MCF 10A (cell line): ENCODE data around the gene MRPL47. TPM values are rescaled to one million over a fixed set of nuclear protein-coding genes. Genes with fewer than 3 reads are reported as not detected.

Source experiments
- BruUV-seq: library from RNA; stranded (reverse); fragments of 400-500 nt; replicated peaks from 2 replicates; lab custom pipeline; 2021; lab: Mats Ljungman, UMichigan
- CTCF ChIA-PET: fragments of 300-600 bp; sonication (Branson Sonifier 250); formaldehyde crosslinking; extraction: SDS; loops from one replicate; lab custom pipeline; 2021; ENCODE audit warnings: antibody characterized with exemption, inconsistent platforms; lab: Yijun Ruan, JAX
- POLR2A ChIA-PET: fragments of 300-600, 350-650 bp; sonication (Branson Sonifier 250); formaldehyde crosslinking; extraction: SDS; loops from one replicate; lab custom pipeline; 2020; ENCODE audit warnings: antibody characterized with exemption, inconsistent platforms; lab: Yijun Ruan, JAX
- DNase-seq: peaks from one replicate; pipeline ENCODE4 v3.0.0-alpha.2; 2018; ENCODE audit not compliant: unreplicated experiment
- H3K27ac Mint-ChIP-seq: one replicate; pipeline ENCODE4 v1.8.0; 2022; ENCODE audit warnings: mild to moderate bottlenecking, low read depth, mixed read lengths; ENCODE audit not compliant: unreplicated experiment
- H3K27me3 Mint-ChIP-seq: one replicate; pipeline ENCODE4 v1.8.0; 2022; ENCODE audit warnings: mixed read lengths; ENCODE audit not compliant: insufficient read depth, unreplicated experiment
- H3K36me3 Mint-ChIP-seq: one replicate; pipeline ENCODE4 v1.8.0; 2022; ENCODE audit warnings: mild to moderate bottlenecking, moderate library complexity, mixed read lengths; ENCODE audit not compliant: insufficient read depth, unreplicated experiment
- H3K4me1 Mint-ChIP-seq: one replicate; pipeline ENCODE4 v1.8.0; 2022; ENCODE audit warnings: mixed read lengths; ENCODE audit not compliant: insufficient read depth, unreplicated experiment
- H3K4me3 Mint-ChIP-seq: one replicate; pipeline ENCODE4 v1.8.0; 2022; ENCODE audit warnings: mild to moderate bottlenecking, moderate library complexity, mixed read lengths; ENCODE audit not compliant: unreplicated experiment
- H3K9me3 Mint-ChIP-seq: one replicate; pipeline ENCODE4 v1.8.0; 2022; ENCODE audit warnings: mixed read lengths; ENCODE audit not compliant: unreplicated experiment
- intact Hi-C: fragments of 100-400 bp; cut with micrococcal nuclease; formaldehyde crosslinking; loops from 2 replicates; pipeline ENCODE4 v1.14.1; 2022
- total RNA-seq: library from RNA; stranded (reverse); gene quantifications from 2 replicates; pipeline ENCODE4 v1.2.3, GENCODE V29; 2022
- TF ChIP-seq, protein P1 (sequence below): fragments of 200-600 bp; IDR thresholded peaks from one replicate; pipeline ENCODE4 v1.8.0; 2022; ENCODE audit warnings: antibody characterized with exemption, mild to moderate bottlenecking; ENCODE audit not compliant: unreplicated experiment

MRPL47 gene
- total RNA-seq, 1 experiment from 2014 or later: 63.4 TPM

DNA sequence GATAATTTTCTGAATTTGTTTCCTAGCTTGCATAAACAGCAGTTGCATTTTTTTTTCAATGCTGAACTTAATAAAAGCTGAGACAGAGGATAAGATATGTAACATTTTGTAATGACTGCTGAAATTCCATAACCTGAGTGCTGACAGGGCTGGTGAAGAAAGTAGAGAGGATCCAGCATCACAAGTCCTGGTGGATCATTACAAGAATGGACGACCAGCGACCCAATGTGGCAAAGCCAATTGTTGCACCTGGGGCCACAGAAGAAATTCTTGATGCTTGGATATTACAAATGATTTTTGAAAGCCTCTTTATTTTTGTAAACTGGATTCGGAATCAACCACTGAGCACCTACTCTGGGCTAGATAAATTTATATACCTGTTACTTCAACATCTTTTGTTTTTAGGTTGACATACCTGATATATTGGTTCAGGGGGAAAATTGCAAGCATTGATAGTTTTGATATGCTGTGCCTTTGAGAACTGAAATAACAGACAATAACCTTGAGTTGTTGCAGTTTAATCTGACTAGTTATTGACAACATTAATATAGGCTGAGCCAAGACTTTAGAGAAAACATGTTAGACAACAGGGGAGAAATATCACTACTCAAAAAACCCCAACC is 45.6 kb downstream of the MRPL47 start:
- H3K27me3 Mint-ChIP-seq: no peaks in the 10 kb centered on the region
- DNase-seq: peak; percentile 76
- H3K27ac Mint-ChIP-seq: no peak overlapping the region
- H3K9me3 Mint-ChIP-seq: no peaks in the 10 kb centered on the region
- peaks cover 5% of the 10 kb centered on the region for H3K4me1 Mint-ChIP-seq
- ChIA-PET POLR2A (interaction anchor here (1.4 kb wide), 1 partner anchor 108 kb away, joined by 4 read pairs; the partner anchor contains the start of gene GNB4), CTCF (interaction anchor here (0.6 to 2.7 kb wide), 16 partner anchors 11 to 1697 kb away, joined by 3 to 24 read pairs (median 4); no protein-coding TSS in a partner anchor)
- no peak overlapping the region for H3K4me3 Mint-ChIP-seq
- no peaks in the 10 kb centered on the region for H3K36me3 Mint-ChIP-seq
- no TSS peak for BruUV-seq
- TF ChIP-seq, protein P1, sequence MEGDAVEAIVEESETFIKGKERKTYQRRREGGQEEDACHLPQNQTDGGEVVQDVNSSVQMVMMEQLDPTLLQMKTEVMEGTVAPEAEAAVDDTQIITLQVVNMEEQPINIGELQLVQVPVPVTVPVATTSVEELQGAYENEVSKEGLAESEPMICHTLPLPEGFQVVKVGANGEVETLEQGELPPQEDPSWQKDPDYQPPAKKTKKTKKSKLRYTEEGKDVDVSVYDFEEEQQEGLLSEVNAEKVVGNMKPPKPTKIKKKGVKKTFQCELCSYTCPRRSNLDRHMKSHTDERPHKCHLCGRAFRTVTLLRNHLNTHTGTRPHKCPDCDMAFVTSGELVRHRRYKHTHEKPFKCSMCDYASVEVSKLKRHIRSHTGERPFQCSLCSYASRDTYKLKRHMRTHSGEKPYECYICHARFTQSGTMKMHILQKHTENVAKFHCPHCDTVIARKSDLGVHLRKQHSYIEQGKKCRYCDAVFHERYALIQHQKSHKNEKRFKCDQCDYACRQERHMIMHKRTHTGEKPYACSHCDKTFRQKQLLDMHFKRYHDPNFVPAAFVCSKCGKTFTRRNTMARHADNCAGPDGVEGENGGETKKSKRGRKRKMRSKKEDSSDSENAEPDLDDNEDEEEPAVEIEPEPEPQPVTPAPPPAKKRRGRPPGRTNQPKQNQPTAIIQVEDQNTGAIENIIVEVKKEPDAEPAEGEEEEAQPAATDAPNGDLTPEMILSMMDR: peak; percentile 80
- intact Hi-C loops: loop anchor here (1.0 kb wide), 6 partner anchors 109 to 544 kb away; partner anchors contain the start of genes PIK3CA and ZNF639

DNA sequence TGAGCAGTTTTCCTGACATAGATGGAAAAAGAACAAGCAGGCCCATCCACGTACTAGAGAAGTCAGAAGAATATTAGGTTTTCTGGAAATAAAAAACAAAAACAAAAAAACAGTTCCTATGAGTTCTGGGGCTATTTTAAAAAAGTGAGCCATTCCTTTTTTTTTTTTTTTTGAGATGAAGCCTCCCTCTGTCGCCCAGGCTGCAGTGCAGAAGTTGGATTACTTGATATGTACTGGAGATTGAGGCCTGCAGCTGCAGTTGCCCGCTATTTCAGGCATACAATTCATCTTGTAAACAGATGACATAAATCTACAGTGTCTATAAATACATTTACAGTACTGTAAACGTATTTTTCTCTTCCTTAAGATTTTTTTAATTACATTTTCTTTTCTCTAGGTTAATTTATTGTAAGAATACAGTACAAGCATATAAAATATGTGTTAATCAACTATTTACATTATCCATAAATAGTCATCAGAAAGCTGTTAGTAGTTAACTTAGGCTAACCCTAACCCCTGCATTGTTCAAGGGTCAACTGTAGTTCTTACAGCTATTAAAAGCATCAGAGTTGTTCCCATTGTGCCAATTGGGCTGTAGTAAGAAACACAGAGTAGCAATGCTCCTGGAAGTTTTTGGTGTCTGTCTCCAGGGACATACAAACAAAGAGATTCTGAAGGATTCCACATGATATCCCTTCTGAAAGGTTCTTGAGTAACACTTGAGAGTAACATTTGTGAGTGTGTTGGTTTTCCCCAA is 52.9 kb downstream of the MRPL47 start:
- ChIA-PET CTCF (interaction anchor here (0.6 to 1.4 kb wide), 3 partner anchors 10 to 966 kb away, joined by 3 to 4 read pairs (median 3); no protein-coding TSS in a partner anchor), POLR2A (interaction anchor here (0.9 kb wide), 2 partner anchors 18 to 121 kb away, joined by 3 read pairs; no protein-coding TSS in a partner anchor)
- DNase-seq: no peak
- no peak overlapping the region for H3K27ac Mint-ChIP-seq
- no TSS peak for BruUV-seq
- no peaks in the 10 kb centered on the region for H3K27me3 Mint-ChIP-seq
- no peaks in the 10 kb centered on the region for H3K9me3 Mint-ChIP-seq
- no peak overlapping the region for H3K4me3 Mint-ChIP-seq
- no peaks in the 10 kb centered on the region for H3K36me3 Mint-ChIP-seq
- intact Hi-C loops: no loop called here
- H3K4me1 Mint-ChIP-seq: no peaks in the 10 kb centered on the region
- TF ChIP-seq, protein P1: no peak

DNA sequence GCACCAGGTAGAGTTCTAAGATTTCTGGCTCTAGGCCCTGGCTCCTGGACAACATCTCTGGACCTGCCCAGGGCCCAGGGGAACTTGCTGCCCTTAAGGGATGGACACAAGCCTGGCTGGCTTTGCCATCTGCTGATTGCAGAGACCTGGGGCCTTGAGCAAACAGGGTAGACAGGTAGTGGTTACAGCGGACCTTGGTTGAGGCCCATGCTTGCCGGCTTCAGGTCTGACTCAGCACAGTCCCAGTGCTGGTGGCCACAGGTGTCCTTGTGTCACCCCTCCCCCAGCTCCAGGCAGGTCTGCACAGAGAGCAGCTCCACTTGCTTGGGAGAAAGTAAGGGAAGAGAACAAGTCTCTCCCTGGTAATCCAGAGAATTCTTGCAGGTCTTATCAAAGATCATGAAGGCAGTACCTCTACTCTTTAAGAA is 57.6 kb downstream of the MRPL47 start:
- Mint-ChIP-seq H3K27ac (no peak overlapping the region), H3K9me3 (peaks cover 8% of the 10 kb centered on the region), H3K36me3 (no peaks in the 10 kb centered on the region), H3K4me3 (no peak overlapping the region), H3K27me3 (no peaks in the 10 kb centered on the region), H3K4me1 (no peaks in the 10 kb centered on the region)
- BruUV-seq: no TSS peak
- DNase-seq: no peak
- intact Hi-C loops: no loop called here
- TF ChIP-seq, protein P1: no peak
- ChIA-PET POLR2A (interaction anchor here (1.5 kb wide), 1 partner anchor 18 kb away, joined by 4 read pairs; no protein-coding TSS in a partner anchor), CTCF (interaction anchor here (0.7 to 1.6 kb wide), 4 partner anchors 8 to 100 kb away, joined by 3 to 5 read pairs (median 4); no protein-coding TSS in a partner anchor)
